ENCODE measurements around the gene ASB10.

Gene ASB10

GRCh38 chr7:151129960-151130591 lies 57.0 kb downstream of the ASB10 start:
- DNase-seq (ENCODE audit: low read depth): no peak
- H3K4me3 ChIP-seq (ENCODE audit: control insufficient read depth, low read depth, low read length): no peak overlapping the region
- no peak for TF ChIP-seq CTCF (IDR thresholded peaks at IDR 0.05; ENCODE audit: control insufficient read depth, insufficient read depth, low read depth, low read length, missing control alignments)

- no peak for DNase-seq (ENCODE audit: low read depth)
- TF ChIP-seq CTCF (IDR thresholded peaks at IDR 0.05; ENCODE audit: control insufficient read depth, insufficient read depth, low read depth, low read length, missing control alignments): no peak
- H3K4me3 ChIP-seq (ENCODE audit: control insufficient read depth, low read depth, low read length): no peak overlapping the region
These were observed 57.7 kb downstream of the ASB10 start for GRCh38 chr7:151129117-151129959.

GRCh38 chr7:151128716-151129115 lies 58.3 kb downstream of the ASB10 start:
- H3K4me3 ChIP-seq (ENCODE audit: control insufficient read depth, low read depth, low read length): no peak overlapping the region
- TF ChIP-seq CTCF (IDR thresholded peaks at IDR 0.05; ENCODE audit: control insufficient read depth, insufficient read depth, low read depth, low read length, missing control alignments): no peak

GRCh38 chr7:151128144-151128543 lies 58.9 kb downstream of the ASB10 start:
- DNase-seq (ENCODE audit: low read depth): no peak
- no peak overlapping the region for H3K4me3 ChIP-seq (ENCODE audit: control insufficient read depth, low read depth, low read length)
- TF ChIP-seq CTCF (IDR thresholded peaks at IDR 0.05; ENCODE audit: control insufficient read depth, insufficient read depth, low read depth, low read length, missing control alignments): no peak

More at GRCh38 chr7:151128716-151129115, 58.3 kb downstream of the ASB10 start:
- no peak for DNase-seq (ENCODE audit: low read depth)

DNA sequence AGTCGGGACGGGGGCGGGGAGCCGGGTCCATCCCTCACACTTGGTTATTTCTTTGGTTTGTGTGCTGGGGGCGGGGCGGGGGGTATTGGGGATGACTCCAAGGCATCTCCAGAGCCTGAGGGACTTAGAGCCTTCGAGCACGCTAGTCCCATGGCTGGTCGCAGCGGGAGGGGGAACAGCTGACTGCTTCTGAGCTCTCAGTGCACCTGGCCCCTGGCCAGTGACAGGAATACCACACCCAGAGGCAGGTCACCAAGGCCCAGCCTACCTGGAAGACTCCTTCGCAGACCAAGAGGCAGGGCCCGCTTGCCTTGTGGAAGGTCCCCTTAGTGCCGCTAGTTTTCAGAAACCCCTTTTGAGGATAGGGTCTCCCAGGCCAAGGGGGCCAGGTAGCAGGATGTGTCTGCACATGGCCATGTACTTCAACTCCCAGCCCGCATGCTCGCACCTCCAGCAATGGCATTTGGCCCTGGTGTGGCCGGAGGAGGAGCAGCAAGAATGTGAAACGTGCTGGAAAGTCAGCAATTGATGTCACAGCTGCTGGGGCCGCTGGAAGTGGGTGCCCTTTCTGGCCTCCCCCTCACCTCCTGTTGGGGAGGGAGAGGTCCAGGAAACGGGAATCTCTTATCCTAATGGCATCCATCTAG lies 60.4 kb downstream of the ASB10 start:
- H3K4me3 ChIP-seq (ENCODE audit: control insufficient read depth, low read depth, low read length): no peak overlapping the region
- no peak for DNase-seq (ENCODE audit: low read depth)
- TF ChIP-seq CTCF (IDR thresholded peaks at IDR 0.05; ENCODE audit: control insufficient read depth, insufficient read depth, low read depth, low read length, missing control alignments): no peak

DNA sequence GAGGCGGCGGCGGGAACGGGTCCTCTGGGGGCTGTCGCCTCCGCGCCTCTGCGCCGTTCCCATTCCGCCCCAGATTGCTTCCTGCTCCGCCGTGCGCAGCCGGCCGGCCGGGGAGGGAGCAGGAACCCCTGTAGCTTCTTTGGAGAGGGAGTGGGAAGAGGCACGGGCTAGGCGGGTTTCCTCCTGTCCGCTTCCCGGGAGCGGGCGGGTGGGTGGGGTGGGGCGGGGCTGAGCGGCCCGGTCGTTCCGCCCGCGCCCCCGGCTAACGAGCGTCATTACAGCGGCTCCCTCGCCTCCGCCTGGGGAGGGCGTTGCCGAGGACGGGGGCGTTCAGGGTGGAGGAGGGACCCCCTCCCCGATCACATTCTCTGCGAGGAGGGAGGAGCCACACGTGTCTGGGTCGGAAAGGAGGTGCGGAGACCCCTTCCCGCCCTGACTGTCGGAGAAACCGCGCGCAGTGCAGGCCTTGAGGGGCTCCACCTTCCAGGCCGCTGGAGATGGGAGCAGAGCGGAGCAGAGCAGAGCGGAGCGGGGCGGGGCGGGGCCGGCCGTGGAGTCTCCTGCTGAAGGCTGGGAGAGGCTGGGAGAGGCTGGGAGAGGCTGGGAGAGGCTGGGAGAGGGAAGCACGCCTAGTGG lies 61.1 kb downstream of the ASB10 start:
- H3K4me3 ChIP-seq (ENCODE audit: control insufficient read depth, low read depth, low read length): peak overlapping the region; percentile 16
- no peak for TF ChIP-seq CTCF (IDR thresholded peaks at IDR 0.05; ENCODE audit: control insufficient read depth, insufficient read depth, low read depth, low read length, missing control alignments)
- no peak for DNase-seq (ENCODE audit: low read depth)

Data from AG09309 (cell line).